GM12878 (cell line): Measurements from ENCODE around the gene CCDC9. TPM values are rescaled to one million over a fixed set of nuclear protein-coding genes. Genes with fewer than 3 reads are reported as not detected.
A peak's percentile ranks its signal among the peaks of the same experiment; 100 is the strongest.

Experiments
- BHLHE40 ChIP-seq, 2 experiments: fragments of 450-650 bp in 1 of 2; IDR thresholded peaks; 2 replicates each; pipeline ENCODE4 v1.6.1; 2011 to 2017; ENCODE audit warnings: low read depth in 2 of 2, borderline replicate concordance in 1 of 2, improper control_type of control experiment in 1 of 2, low read length in 1 of 2, mild to moderate bottlenecking in 1 of 2
- CBX3 ChIP-seq: fragments of 200-600 bp; sonication (generic); IDR thresholded peaks from 2 replicates; pipeline ENCODE4 v1.6.1; 2016; ENCODE audit warnings: low read depth, borderline replicate concordance
- E2F4 ChIP-seq: IDR thresholded peaks from 2 replicates; pipeline ENCODE4 v1.6.1; 2012; ENCODE audit warnings: low read depth, low read length, improper control_type of control experiment
- EED ChIP-seq: sonication (generic); IDR thresholded peaks from 2 replicates; pipeline ENCODE4 v1.6.1; 2016; ENCODE audit warnings: antibody characterized with exemption, low read depth
- FOS ChIP-seq: IDR thresholded peaks from 3 replicates; pipeline ENCODE4 v1.6.1; 2011; ENCODE audit warnings: borderline replicate concordance; ENCODE audit not compliant: insufficient read length; ENCODE audit errors: extremely low read depth
- HCFC1 ChIP-seq: fragments of 150-350 bp; IDR thresholded peaks from 2 replicates; pipeline ENCODE4 v1.6.1; 2014; ENCODE audit warnings: low read length
- HDAC6 ChIP-seq: fragments of 200-600 bp; sonication (generic); IDR thresholded peaks from one replicate; pipeline ENCODE4 v1.8.0; 2017; ENCODE audit warnings: antibody characterized with exemption; ENCODE audit not compliant: unreplicated experiment
- HDGF ChIP-seq: fragments of 450-650 bp; IDR thresholded peaks from 2 replicates; pipeline ENCODE4 v1.6.1; 2016; ENCODE audit warnings: antibody characterized with exemption
- IRF3 ChIP-seq: fragments of 450-650 bp; IDR thresholded peaks from 2 replicates; pipeline ENCODE4 v1.6.1; 2014; ENCODE audit warnings: mild to moderate bottlenecking
- MEF2B ChIP-seq: fragments of 450-650 bp; IDR thresholded peaks from 2 replicates; pipeline ENCODE4 v1.6.1; 2018; ENCODE audit warnings: mild to moderate bottlenecking, moderate library complexity; ENCODE audit not compliant: partially characterized antibody, poor library complexity, severe bottlenecking
- NFYA ChIP-seq: IDR thresholded peaks from 2 replicates; pipeline ENCODE4 v1.6.1; 2011; ENCODE audit warnings: low read depth, mild to moderate bottlenecking, low read length, improper control_type of control experiment, borderline replicate concordance
- NKRF ChIP-seq: fragments of 450-650 bp; conservative IDR thresholded peaks from 2 replicates; pipeline ENCODE4 v1.6.1; 2017; ENCODE audit warnings: mild to moderate bottlenecking, moderate library complexity
- PAX8 ChIP-seq: fragments of 450-650 bp; IDR thresholded peaks from 2 replicates; pipeline ENCODE4 v1.6.1; 2017; ENCODE audit warnings: mild to moderate bottlenecking, moderate library complexity
- POLR2AphosphoS5 ChIP-seq: IDR thresholded peaks from 2 replicates; pipeline ENCODE4 v1.6.1; 2011; ENCODE audit warnings: mild to moderate bottlenecking, low read length, inconsistent platforms
- POU2F2 ChIP-seq: IDR thresholded peaks from 3 replicates; pipeline ENCODE4 v1.6.1; 2011; ENCODE audit warnings: low read depth, mild to moderate bottlenecking, low read length, borderline replicate concordance
- REST ChIP-seq: IDR thresholded peaks from 2 replicates; pipeline ENCODE4 v1.6.1; 2012; ENCODE audit warnings: mild to moderate bottlenecking, low read depth, low read length
- SMARCA5 ChIP-seq: fragments of 450-650 bp; IDR thresholded peaks from 2 replicates; pipeline ENCODE4 v1.6.1; 2017; ENCODE audit warnings: mild to moderate bottlenecking
- ZBTB33 ChIP-seq: fragments of 450-650 bp; IDR thresholded peaks from 2 replicates; pipeline ENCODE4 v1.6.1; 2017; ENCODE audit warnings: mild to moderate bottlenecking
- ZNF217 ChIP-seq: fragments of 450-650 bp; IDR thresholded peaks from 2 replicates; pipeline ENCODE4 v1.6.1; 2017; ENCODE audit warnings: antibody characterized with exemption, mild to moderate bottlenecking
- ZNF384 ChIP-seq: IDR thresholded peaks from 2 replicates; pipeline ENCODE4 v1.6.1; 2012; ENCODE audit warnings: low read depth, mild to moderate bottlenecking, low read length, improper control_type of control experiment, borderline replicate concordance
- polyA plus RNA-seq, 11 experiments: library from polyadenylated mRNA; depleted of rRNA in 4 of 11; unstranded in 6 of 11; stranded (reverse) in 5 of 11; fragments of >200 nt; fragmentation: Nextera tagmentation in 4 of 11; fragmentation: Illumina TruSeq in 1 of 11; extraction: Ambion mirVana in 4 of 11; extraction: Trizol in 1 of 11; gene quantifications; 1 replicate in 1 of 11; 2 replicates in 10 of 11; pipeline versions ENCODE4 v1.2.1 to v1.2.3, GENCODE V29; 2011 to 2016; ENCODE audit warnings: inconsistent platforms in 2 of 11, missing spikeins in 2 of 11, low read depth in 1 of 11
- total RNA-seq, 4 experiments: library from RNA; depleted of rRNA in 3 of 4; stranded (reverse); fragments of >200 nt in 3 of 4; fragmentation: Illumina TruSeq in 1 of 4; extraction: Trizol in 1 of 4; gene quantifications; 2 replicates each; pipeline versions ENCODE4 v1.2.1 to v1.2.3, GENCODE V29; 2013 to 2021

Gene CCDC9
- total and polyA plus RNA-seq, 10 of the 15 experiments (the other 5 are each of a cell fraction or from before 2014, with no cell fraction given) = 0.18 to 17.5 (median 7.1) TPM; not detected in 1

GRCh38 chr19:47243776-47244547 is 12.4 kb upstream of the CCDC9 start (continued):
- TF ChIP-seq IRF3 (no peak), HDGF (peak; percentile 28; the same call in 1 of the 2 replicates), POLR2AphosphoS5 (0 out of 2 replicates have a peak, but pooled peaks have one; percentile 26), NKRF (peak; percentile 81), ZNF217 (peak; percentile 98), CBX3 (no peak), REST (no peak), HDAC6 (no peak), MEF2B (no peak), ZBTB33 (no peak), POU2F2 (no peak), BHLHE40 (IDR thresholded peaks at IDR 0.05; ENCODE audit: borderline replicate concordance in 1 of 2, low read depth in 2 of 2, low read length in 1 of 2) (peak; percentile 96 to 98), PAX8 (no peak), FOS (no peak), ZNF384 (no peak), E2F4 (peak; percentile 8; the same call in 1 of the 2 replicates), HCFC1 (no peak; the same call in none of the 2 replicates), SMARCA5 (peak; percentile 99), EED (peak; percentile 70), NFYA (no peak)
